NK-92 treated with Interleukin-12 subunit alpha and Interleukin-12 subunit beta, amount 100 ng/mL, for 24 hours (cell line): Measurements from ENCODE around the gene TSR1.
A peak's percentile ranks its signal among the peaks of the same experiment; 100 is the strongest.
"Not testable (repeated sequence)": the region's sequence is repeated elsewhere in the genome, so short reads cannot be mapped to it uniquely, and the experiment has no call there.

Experiments
- DNase-seq: peaks from one replicate; lab custom pipeline; 2025; lab: John Stamatoyannopoulos, UW

The TSR1 gene

GRCh38 chr17:2336852-2337543 is 741 bp upstream of the TSR1 start, which contains the start of gene SGSM2:
TSS of gene SGSM2 (plus strand) at chr17:2337501. CDS start at chr17:2337689, 188 bp downstream.
- DNase-seq = no peak

GRCh38 chr17:2335726-2336214 is 487 bp downstream of the TSR1 start:
- no peak for DNase-seq

- DNase-seq = no peak
Measured at GRCh38 chr17:2331303-2331702, 5.0 kb downstream of the TSR1 start.

- no peak for DNase-seq
Measured at GRCh38 chr17:2323629-2324314, 12.5 kb downstream of the TSR1 start.

- no peak for DNase-seq
Measured at GRCh38 chr17:2321399-2321798, 14.9 kb downstream of the TSR1 start.

DNA sequence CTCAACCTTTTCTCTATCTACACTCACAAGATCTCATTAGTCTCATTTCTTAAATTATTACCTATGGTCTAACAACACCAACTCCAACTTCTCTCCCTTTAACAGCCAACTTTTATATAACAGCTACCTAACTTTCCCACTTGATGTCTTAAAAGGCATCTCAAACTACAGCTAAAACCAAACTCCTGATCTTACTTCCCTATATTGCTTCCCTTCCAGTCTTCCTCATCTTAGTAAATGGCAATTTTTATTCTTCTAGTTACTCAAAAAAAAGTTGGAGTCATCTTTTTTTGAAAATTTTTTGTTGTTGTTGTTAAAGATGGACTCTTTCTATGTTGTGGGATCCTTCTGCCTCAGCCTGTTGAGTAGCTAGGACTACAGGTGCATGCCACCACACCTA is 17.2 kb downstream of the TSR1 start:
- DNase-seq = no peak

DNA sequence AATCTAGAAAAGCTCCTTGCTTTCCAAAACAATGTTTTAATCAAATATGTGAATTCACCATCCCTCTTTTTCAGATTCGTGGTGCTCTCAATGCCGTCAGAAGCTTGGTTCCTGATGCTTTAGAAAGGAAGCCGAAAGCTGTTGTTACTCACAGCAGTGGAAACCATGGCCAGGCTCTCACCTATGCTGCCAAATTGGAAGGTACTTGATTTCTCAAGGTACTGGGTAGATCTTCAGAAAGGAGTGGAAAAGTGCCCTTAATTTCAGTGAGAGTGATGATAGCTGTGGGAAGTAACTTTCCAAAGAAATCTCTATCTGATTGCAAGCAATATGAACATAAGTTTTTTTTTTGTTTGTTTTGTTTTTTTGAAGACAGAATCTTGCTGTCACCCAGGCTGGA is 18.5 kb downstream of the TSR1 start:
- DNase-seq = no peak

GRCh38 chr17:2316916-2317205 is 19.4 kb downstream of the TSR1 start:
- not testable (repeated sequence) for DNase-seq

DNA sequence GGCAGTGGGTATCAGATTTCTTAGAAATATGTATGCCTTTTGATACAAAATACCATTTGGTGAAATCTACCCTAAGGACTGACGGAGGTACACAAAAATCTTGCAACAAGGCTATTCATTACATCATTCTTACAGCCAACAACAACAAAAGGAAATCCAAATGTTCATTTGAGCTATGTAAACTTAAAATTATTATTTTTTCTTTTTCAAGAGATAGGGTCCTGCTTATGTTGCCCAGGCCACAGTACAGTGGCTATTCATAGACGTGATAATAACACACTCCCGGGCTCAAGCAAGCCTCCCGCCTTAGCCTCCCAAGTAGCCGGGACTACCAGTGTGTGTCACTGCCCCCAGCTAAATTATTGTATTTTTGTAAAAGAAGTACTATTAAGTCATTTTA is 23.5 kb downstream of the TSR1 start:
- no peak for DNase-seq

DNA sequence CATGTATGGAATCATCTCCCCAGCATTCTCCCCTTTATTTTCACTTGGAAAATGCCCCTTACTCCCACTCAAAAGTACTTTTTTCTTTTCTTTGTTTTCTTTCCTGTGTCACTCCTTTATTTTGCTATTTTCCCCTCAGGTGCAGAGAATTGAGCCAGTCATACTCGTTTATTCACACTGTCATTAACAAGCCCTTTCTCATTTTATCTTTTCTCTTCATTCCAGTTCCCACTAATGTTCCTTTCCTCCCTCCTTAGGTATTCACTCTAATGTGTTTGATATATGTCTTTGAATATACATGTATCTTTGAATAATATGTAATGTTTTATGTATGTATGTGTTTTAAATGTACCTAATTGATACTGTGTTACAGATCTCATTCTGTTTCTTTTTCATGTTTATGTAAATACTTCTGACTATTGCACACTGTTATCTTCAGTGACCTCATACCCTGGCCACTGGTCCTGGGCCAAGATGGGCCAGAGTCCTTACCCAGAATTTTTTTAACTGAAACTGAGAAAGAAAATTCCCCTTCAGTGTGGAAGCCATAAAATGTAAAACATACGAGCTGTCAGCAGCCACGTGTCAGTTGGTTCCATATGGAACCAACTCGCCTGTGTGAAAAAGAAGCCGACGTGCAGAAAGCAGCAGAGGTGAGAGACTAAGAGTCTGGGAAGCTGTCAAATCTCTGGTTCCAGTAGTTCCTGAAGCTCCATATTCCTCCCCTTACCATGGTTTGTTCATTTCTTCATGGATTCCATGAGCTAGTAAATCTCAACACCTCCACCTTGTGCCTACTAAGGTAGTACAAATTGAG is 26.7 kb downstream of the TSR1 start:
- no peak for DNase-seq

DNA sequence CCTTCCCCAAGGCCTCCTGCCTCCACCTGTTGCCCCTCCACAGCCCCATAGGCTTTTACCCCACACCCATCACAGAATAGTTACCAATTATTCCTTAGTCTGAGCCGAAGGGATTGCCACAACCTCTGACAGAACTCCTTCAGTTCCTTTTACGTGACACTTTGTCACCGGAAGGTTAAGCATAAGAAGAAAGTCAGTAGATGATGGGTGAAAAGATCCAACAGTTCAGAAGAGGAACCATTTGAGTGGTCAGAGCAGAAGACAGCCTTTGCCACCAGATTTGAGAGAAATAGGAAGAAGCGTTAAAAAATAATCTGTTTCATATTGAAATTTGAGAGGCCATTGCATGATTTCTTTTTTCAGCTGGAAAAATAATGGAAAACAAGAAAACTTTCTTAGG is 31.3 kb downstream of the TSR1 start:
- no peak for DNase-seq

DNA sequence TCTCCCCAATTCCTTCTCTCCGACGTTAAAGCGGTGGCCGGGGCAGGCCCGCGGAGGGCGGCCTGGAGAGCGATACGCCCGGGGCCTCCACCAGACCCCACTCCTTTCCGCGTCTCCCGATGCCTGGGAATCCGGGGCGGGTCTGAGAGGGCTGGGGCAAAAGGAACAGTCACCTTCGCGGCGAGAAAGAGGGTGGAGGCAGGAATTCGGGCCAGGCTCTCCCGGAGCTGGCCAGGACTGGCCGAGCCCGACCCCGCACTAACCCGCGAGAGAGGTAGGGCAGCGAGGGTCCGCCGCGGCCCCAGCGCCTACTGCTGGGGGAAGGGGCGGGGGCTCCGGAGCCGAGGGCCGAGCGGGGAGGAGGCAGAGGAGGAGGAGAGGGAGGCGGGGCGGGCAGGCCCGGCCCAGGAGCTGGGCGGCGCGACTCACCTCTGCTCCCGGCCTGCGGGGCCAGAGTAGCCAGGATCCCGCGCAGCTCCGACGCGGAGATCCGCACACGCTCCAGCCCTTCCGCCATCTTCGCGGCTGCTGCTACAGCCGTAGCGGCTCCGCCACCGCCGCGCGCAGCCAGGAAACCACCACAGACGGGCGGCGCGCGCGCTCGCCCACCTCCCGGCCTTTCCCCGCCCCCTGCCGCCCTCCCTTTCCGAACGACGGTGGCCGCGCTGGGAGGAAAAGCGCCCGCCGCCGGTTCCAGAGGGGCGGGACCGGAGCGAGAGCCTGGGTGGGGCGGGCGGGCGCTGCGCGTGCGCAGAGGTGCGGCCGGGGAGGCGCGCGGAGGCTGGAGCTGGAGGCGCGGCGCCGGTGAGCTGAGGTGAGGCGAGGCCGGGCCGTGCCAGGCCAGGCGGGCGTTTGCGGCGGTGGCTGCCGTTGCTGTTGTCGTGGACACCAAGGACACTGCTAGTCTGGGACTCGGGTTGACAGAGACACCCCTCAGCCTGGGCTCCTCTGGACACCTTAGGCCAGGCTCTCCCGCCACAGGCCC is 32.8 kb downstream of the TSR1 start, which contains the start of the genes SMG6 and SRR:
Gene SMG6 (minus strand): TSS at position 582 of the 985 bp plus-strand sequence. CDS start 65 bp downstream, at position 517.
Gene SRR (plus strand): TSS at position 747 of the 985 bp plus-strand sequence. CDS start 11,611 bp downstream, outside the sequence.
- DNase-seq = peak; percentile 73

DNA sequence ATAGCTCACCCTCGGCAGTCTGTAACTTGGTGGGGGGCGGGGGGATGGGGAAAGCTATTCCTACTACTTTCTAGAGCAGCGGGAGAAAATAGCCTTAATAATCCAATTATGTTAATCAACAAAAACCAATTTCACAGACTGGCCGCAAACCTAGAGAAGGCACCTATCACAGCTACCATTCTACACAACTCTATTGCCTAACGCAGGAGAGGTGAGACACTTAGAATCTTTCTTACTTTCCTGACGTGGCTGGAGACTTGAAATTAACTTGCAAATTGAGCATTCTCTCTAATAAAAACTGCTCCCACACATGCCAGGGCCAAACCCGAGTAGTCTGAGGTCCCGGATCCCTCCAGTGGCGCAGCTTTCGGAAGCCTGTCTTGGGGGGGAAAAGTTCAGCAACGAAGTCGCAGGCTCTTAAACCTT is 33.5 kb downstream of the TSR1 start:
- DNase-seq = no peak

GRCh38 chr17:2299756-2300155 is 36.5 kb downstream of the TSR1 start:
- DNase-seq = no peak

DNA sequence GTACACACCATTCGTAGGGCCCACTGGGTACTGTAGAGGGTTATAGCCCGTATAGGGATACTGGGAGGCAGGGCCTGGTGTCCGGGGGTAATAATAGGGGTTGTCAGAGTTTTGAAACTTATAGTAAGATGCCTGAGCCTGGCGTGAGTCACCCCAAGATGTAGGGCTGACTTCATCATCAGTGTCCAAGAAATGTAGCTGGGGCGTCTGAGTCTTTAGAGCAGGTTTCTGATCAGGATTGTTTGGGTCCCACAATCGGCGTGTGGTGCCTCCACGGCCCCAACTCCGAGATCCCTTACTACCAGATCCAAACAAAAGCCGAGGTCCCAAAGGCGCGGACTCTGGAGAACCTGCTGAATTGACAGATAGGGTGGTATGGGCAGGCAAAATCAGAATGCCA is 37.1 kb downstream of the TSR1 start:
- no peak for DNase-seq

DNA sequence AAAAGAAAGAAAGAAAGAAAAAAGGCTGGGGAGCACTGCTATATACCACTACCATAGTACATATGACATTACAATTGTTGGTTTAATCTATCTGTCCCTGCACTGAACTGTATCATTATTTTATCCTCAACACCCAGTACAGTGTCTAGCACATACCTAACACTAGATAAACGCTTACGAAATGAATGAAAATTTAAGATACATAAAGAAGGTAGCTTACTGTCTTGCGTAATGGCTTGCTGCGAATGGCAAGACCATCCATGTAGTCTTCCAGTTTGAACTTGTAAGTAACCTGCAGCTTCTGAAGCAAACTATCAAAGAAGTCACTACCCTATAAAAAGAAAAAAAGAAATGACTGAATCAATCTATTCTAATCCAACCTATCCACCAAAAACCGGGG is 39.2 kb downstream of the TSR1 start:
- DNase-seq = no peak

- no peak for DNase-seq
Measured at GRCh38 chr17:2295575-2295974, 40.7 kb downstream of the TSR1 start.

- no peak for DNase-seq
Measured at GRCh38 chr17:2292100-2292499, 44.2 kb downstream of the TSR1 start.

DNA sequence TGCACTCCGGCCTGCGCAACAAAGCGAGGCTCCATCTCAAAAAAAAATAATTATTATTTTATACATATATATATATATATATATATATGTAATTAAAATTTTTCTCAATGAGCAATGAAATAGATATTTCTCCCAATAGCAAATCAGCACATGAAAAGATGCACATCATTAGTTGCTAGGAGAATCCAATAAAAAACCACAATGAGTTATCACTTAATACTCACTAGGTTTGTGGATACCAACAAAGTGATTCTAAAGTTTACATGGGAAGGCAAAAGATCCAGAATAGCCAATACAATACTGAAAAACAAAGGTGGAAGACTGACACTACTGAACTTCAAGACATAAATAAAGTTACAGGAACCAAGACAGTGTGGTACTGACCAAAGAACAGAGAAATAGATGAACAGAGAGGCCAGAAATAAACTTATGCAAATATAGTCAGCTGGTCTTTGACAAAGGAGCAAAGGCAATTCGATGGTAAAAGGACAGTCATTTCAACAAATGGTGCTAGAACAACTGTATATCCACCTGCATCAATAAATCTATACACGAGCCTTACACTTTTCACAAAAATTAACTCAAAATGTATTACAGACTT is 46.3 kb downstream of the TSR1 start:
- DNase-seq = no peak

GRCh38 chr17:2283302-2283701 is 53.0 kb downstream of the TSR1 start:
- DNase-seq = no peak

- DNase-seq = no peak
Measured at GRCh38 chr17:2282297-2282873, 53.9 kb downstream of the TSR1 start.
